ENCODE data around the gene ARHGEF12.

DNA sequence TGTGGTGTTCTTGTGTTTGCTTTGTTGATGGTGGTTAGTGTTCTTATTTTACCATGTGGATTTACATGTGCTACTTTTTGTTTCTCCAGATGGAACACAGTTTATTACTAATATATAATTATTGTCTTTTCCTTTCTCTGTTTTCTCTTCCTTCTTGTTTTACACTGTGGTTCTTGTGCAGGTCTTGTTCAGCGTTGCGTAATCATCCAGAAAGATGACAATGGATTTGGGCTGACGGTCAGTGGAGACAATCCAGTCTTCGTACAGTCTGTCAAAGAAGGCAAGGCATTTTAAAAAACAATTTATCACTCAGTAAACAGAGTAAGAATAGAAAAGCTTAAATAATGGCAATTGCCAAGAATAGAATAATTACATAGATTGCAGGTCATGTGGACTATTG lies 84.4 kb downstream of the ARHGEF12 start:
- TF ChIP-seq, protein P1, sequence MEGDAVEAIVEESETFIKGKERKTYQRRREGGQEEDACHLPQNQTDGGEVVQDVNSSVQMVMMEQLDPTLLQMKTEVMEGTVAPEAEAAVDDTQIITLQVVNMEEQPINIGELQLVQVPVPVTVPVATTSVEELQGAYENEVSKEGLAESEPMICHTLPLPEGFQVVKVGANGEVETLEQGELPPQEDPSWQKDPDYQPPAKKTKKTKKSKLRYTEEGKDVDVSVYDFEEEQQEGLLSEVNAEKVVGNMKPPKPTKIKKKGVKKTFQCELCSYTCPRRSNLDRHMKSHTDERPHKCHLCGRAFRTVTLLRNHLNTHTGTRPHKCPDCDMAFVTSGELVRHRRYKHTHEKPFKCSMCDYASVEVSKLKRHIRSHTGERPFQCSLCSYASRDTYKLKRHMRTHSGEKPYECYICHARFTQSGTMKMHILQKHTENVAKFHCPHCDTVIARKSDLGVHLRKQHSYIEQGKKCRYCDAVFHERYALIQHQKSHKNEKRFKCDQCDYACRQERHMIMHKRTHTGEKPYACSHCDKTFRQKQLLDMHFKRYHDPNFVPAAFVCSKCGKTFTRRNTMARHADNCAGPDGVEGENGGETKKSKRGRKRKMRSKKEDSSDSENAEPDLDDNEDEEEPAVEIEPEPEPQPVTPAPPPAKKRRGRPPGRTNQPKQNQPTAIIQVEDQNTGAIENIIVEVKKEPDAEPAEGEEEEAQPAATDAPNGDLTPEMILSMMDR (conservative IDR thresholded peaks at IDR 0.05; ENCODE audit: low read depth, low read length) = no peak
- TF ChIP-seq EZH2 (IDR thresholded peaks at IDR 0.05; ENCODE audit: borderline replicate concordance, low read depth, low read length, poor library complexity, severe bottlenecking) = no peak
